OCI-LY3 (cell line): Measurements from ENCODE around the gene UBXN1.
"Not testable (repeated sequence)": the region's sequence is repeated elsewhere in the genome, so short reads cannot be mapped to it uniquely, and the experiment has no call there.

Experiments used
- H2AFZ ChIP-seq: fragments of 200-600, 300-600 bp; shearing (Covaris generic); 2 replicates; pipeline ENCODE4 v1.6.0; 2014; ENCODE audit warnings: antibody characterized with exemption, low read depth, low read length
- H3K27ac ChIP-seq: fragments of 200-600, 300-600 bp; sonication (generic); 2 replicates; pipeline ENCODE4 v1.5.1; 2014; ENCODE audit warnings: mild to moderate bottlenecking, low read length, moderate library complexity, mixed read lengths
- H3K27me3 ChIP-seq: fragments of 200-600, 300-600 bp; sonication (generic); 2 replicates; pipeline ENCODE4 v1.6.1; 2014; ENCODE audit warnings: low read depth, low read length, mixed read lengths
- H3K36me3 ChIP-seq: fragments of 200-600, 300-600 bp; sonication (generic); replicated peaks from 2 replicates; pipeline ENCODE3; 2014; ENCODE audit warnings: low read depth, low read length, mixed read lengths
- H3K4me1 ChIP-seq: fragments of 300-600, 200-600 bp; sonication (generic); 2 replicates; pipeline ENCODE4 v1.6.1; 2014; ENCODE audit warnings: low read length, mixed read lengths
- H3K4me2 ChIP-seq: fragments of 200-600, 300-600 bp; sonication (generic); 2 replicates; pipeline ENCODE4 v1.6.1; 2014; ENCODE audit warnings: low read length, mixed read lengths
- H3K4me3 ChIP-seq: fragments of 300-600, 200-600 bp; sonication (generic); 2 replicates; pipeline ENCODE4 v1.5.1; 2014; ENCODE audit warnings: antibody characterized with exemption, mild to moderate bottlenecking, low read length, moderate library complexity
- H3K79me2 ChIP-seq: fragments of 300-600, 200-600 bp; shearing (Covaris generic); 2 replicates; pipeline ENCODE4 v1.6.1; 2014; ENCODE audit warnings: mild to moderate bottlenecking, low read length, mixed read lengths
- H3K9ac ChIP-seq: fragments of 300-600, 200-600 bp; shearing (Covaris generic); 2 replicates; pipeline ENCODE4 v1.6.0; 2014; ENCODE audit warnings: mild to moderate bottlenecking, low read length, moderate library complexity
- H3K9me3 ChIP-seq: fragments of 200-600, 300-600 bp; shearing (Covaris generic); 2 replicates; pipeline ENCODE4 v1.6.1; 2014; ENCODE audit warnings: low read length, mixed read lengths; ENCODE audit not compliant: insufficient read depth
- H4K20me1 ChIP-seq: fragments of 200-600, 300-600 bp; sonication (generic); 2 replicates; pipeline ENCODE4 v1.6.1; 2016; ENCODE audit warnings: low read length, mixed read lengths; ENCODE audit not compliant: insufficient read depth
- EZH2phosphoT487 ChIP-seq: fragments of 200-600 bp; shearing (Covaris generic); IDR thresholded peaks from 2 replicates; pipeline ENCODE4 v1.6.1; 2018; ENCODE audit warnings: antibody characterized with exemption, mixed run types, low read depth
- TF ChIP-seq, protein P1 (sequence below): fragments of 200-600, 300-600 bp; sonication (generic); IDR thresholded peaks from 2 replicates; pipeline ENCODE4 v1.5.1; 2014; ENCODE audit warnings: antibody characterized with exemption, low read length, low read depth

Gene UBXN1

GRCh38 chr11:62705413-62705812 is 26.5 kb upstream of the UBXN1 start:
- H3K4me1 ChIP-seq, result peaks cover 38% of the 10 kb centered on the region
- H3K27ac ChIP-seq, result peak overlapping the region; percentile 40
- peak overlapping the region; percentile 76 for H3K9ac ChIP-seq
- H3K79me2 ChIP-seq, result peaks cover 10% of the 10 kb centered on the region
- H3K4me2 ChIP-seq, result peak overlapping the region; percentile 99
- H4K20me1 ChIP-seq, result no peaks in the 10 kb centered on the region
- H2AFZ ChIP-seq, result no peak overlapping the region
- H3K27me3 ChIP-seq, result no peaks in the 10 kb centered on the region
- TF ChIP-seq, protein P1, sequence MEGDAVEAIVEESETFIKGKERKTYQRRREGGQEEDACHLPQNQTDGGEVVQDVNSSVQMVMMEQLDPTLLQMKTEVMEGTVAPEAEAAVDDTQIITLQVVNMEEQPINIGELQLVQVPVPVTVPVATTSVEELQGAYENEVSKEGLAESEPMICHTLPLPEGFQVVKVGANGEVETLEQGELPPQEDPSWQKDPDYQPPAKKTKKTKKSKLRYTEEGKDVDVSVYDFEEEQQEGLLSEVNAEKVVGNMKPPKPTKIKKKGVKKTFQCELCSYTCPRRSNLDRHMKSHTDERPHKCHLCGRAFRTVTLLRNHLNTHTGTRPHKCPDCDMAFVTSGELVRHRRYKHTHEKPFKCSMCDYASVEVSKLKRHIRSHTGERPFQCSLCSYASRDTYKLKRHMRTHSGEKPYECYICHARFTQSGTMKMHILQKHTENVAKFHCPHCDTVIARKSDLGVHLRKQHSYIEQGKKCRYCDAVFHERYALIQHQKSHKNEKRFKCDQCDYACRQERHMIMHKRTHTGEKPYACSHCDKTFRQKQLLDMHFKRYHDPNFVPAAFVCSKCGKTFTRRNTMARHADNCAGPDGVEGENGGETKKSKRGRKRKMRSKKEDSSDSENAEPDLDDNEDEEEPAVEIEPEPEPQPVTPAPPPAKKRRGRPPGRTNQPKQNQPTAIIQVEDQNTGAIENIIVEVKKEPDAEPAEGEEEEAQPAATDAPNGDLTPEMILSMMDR, result no peak
- TF ChIP-seq EZH2phosphoT487, result no peak
- peak overlapping the region; percentile 84 for H3K4me3 ChIP-seq
- peaks cover 50% of the 10 kb centered on the region for H3K36me3 ChIP-seq
- H3K9me3 ChIP-seq, result no peaks in the 10 kb centered on the region

DNA sequence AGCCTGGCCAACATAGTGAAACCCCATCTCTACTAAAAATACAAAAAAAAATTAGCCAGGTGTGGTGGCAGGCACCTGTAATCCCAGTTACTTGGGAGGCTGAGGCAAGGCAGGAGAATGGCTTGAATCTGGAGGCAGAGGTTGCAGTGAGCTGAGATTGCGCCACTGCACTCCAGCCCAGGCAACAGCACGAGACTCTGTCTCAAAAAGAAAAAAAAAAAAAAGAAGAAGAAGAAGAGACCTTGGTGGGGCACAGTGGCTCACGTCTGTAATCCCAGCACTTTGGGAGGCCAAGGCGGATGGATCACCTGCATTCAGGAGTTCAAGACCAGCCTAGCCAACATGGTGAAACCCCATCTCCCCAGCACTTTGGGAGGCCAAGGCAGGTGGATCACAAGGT is 25.0 kb upstream of the UBXN1 start:
- not testable (repeated sequence) for H3K27ac ChIP-seq, H3K9me3 ChIP-seq
- H3K36me3 ChIP-seq, result peaks cover 47% of the 10 kb centered on the region

DNA sequence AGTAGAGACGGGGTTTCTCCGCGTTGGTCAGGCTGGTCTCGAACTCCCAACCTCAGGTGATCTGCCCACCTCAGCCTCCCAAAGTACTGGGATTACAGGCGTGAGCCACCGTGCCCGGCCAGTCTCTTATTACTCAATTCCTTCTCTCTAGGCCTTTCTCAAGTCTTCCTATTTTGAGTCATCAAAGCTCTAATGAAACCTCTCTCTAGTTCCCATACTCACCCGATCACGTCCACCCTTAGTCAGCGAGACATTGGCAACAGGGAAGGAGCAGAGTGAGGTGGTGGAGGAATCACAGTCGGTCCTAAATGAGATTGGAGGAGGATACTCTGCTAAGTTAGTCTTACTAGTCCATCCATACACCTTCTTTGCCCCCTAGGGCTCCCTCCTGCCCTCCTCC is 23.4 kb upstream of the UBXN1 start:
- H3K9me3 ChIP-seq, result no peaks in the 10 kb centered on the region
- no peaks in the 10 kb centered on the region for H3K27me3 ChIP-seq
- no peak overlapping the region for H3K4me3 ChIP-seq
- peaks cover 21% of the 10 kb centered on the region for H3K4me1 ChIP-seq
- TF ChIP-seq, protein P1, result no peak
- no peaks in the 10 kb centered on the region for H4K20me1 ChIP-seq
- peak overlapping the region; percentile 20; the same call in 1 of the 2 replicates for H3K4me2 ChIP-seq
- H3K79me2 ChIP-seq, result peaks cover 10% of the 10 kb centered on the region
- H2AFZ ChIP-seq, result no peak overlapping the region
- H3K27ac ChIP-seq, result peak overlapping the region; percentile 19; the same call in 1 of the 2 replicates
- no peak overlapping the region for H3K9ac ChIP-seq
- peaks cover 36% of the 10 kb centered on the region for H3K36me3 ChIP-seq

More for the DNA sequence above, 25.0 kb upstream of the UBXN1 start:
- Histone ChIP-seq H3K79me2 (peaks cover 10% of the 10 kb centered on the region), H3K4me1 (peaks cover 27% of the 10 kb centered on the region)
- not testable (repeated sequence) for H2AFZ ChIP-seq, H3K4me2 ChIP-seq, H3K4me3 ChIP-seq, H4K20me1 ChIP-seq, H3K9ac ChIP-seq, H3K27me3 ChIP-seq

- H3K4me1 ChIP-seq, result no peaks in the 10 kb centered on the region
- no peak overlapping the region for H2AFZ ChIP-seq
- no peaks in the 10 kb centered on the region for H3K9me3 ChIP-seq
- no peaks in the 10 kb centered on the region for H4K20me1 ChIP-seq
- no peaks in the 10 kb centered on the region for H3K79me2 ChIP-seq
- H3K27ac ChIP-seq, result no peak overlapping the region
- TF ChIP-seq EZH2phosphoT487, result no peak
- TF ChIP-seq, protein P1, result peak; percentile 97
- H3K27me3 ChIP-seq, result no peaks in the 10 kb centered on the region
- peaks cover 27% of the 10 kb centered on the region for H3K36me3 ChIP-seq
- H3K9ac ChIP-seq, result no peak overlapping the region
- no peak overlapping the region for H3K4me2 ChIP-seq
- H3K4me3 ChIP-seq, result no peak overlapping the region
Measured at GRCh38 chr11:62694455-62695167, 15.7 kb upstream of the UBXN1 start.

DNA sequence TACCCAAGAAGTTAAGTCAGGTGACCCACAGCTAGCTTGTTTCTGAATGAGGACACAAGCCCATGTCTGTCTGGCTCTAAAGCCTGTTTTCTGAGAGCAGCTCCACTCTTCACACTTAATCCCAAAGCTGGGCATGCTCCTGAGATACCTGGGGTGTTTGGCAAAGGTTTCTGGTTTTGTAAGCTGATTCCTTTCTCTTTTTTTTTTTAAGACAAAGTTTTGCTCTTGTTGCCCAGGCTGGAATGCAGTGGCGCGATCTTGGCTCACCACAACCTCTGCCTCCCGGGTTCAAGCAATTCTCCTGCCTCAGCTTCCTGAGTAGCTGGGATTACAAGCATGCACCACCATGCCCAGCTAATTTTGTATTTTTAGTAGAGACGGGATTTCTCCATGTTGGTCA is 14.8 kb upstream of the UBXN1 start:
- H3K27ac ChIP-seq, H2AFZ ChIP-seq, H3K9me3 ChIP-seq, H3K9ac ChIP-seq, H3K4me1 ChIP-seq, H3K79me2 ChIP-seq, H4K20me1 ChIP-seq, H3K27me3 ChIP-seq, H3K4me3 ChIP-seq, H3K4me2 ChIP-seq: not testable (repeated sequence)
- H3K36me3 ChIP-seq, result peaks cover 27% of the 10 kb centered on the region
